Measurements from ENCODE around the gene EFCAB12.
"Not testable (repeated sequence)": the region's sequence is repeated elsewhere in the genome, so short reads cannot be mapped to it uniquely, and the experiment has no call there.

- TF ChIP-seq, protein P1, sequence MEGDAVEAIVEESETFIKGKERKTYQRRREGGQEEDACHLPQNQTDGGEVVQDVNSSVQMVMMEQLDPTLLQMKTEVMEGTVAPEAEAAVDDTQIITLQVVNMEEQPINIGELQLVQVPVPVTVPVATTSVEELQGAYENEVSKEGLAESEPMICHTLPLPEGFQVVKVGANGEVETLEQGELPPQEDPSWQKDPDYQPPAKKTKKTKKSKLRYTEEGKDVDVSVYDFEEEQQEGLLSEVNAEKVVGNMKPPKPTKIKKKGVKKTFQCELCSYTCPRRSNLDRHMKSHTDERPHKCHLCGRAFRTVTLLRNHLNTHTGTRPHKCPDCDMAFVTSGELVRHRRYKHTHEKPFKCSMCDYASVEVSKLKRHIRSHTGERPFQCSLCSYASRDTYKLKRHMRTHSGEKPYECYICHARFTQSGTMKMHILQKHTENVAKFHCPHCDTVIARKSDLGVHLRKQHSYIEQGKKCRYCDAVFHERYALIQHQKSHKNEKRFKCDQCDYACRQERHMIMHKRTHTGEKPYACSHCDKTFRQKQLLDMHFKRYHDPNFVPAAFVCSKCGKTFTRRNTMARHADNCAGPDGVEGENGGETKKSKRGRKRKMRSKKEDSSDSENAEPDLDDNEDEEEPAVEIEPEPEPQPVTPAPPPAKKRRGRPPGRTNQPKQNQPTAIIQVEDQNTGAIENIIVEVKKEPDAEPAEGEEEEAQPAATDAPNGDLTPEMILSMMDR (IDR thresholded peaks at IDR 0.05; ENCODE audit: low read depth, low read length), result not testable (repeated sequence)
- not testable (repeated sequence) for TF ChIP-seq EZH2phosphoT487 (IDR thresholded peaks at IDR 0.05; ENCODE audit: low read depth)
Observed at GRCh38 chr3:129413238-129413637, 15.2 kb downstream of the EFCAB12 start.
